Measurements from ENCODE around the gene UQCRC1. TPM values are rescaled to one million over a fixed set of nuclear protein-coding genes. Genes with fewer than 3 reads are reported as not detected.

UQCRC1 gene
- total and polyA plus RNA-seq, 2 of the 8 experiments (the other 6 are each of a cell fraction or from before 2014, with no cell fraction given): 310 to 720 TPM

- TF ChIP-seq ATF2 (IDR thresholded peaks at IDR 0.05; ENCODE audit: low read length) (no peak), EP300 (IDR thresholded peaks at IDR 0.05; ENCODE audit: borderline replicate concordance in 1 of 2, low read depth in 2 of 2, low read length in 2 of 2) (no peak), HDAC6 (IDR thresholded peaks at IDR 0.05; ENCODE audit: low read depth, low read length) (no peak), SIN3A (conservative IDR thresholded peaks at IDR 0.05 in 1 of 2, IDR thresholded peaks at IDR 0.05 in 1 of 2; ENCODE audit: low read depth in 1 of 2, low read length in 2 of 2) (peak; percentile 24 to 72; a peak in 1 of 4 replicates), ASH2L (IDR thresholded peaks at IDR 0.05; ENCODE audit: low read length) (peak; percentile 59), CTCF (IDR thresholded peaks at IDR 0.05; ENCODE audit: control extremely low read depth in 1 of 3, insufficient read depth in 1 of 3, low read depth in 1 of 3, low read length in 3 of 3) (peak in 2 of 3 experiments; percentile 67 to 74; a peak in 3 of 4 replicates), JUN (IDR thresholded peaks at IDR 0.05; ENCODE audit: low read depth, low read length) (no peak), BCL11A (IDR thresholded peaks at IDR 0.05; ENCODE audit: low read depth in 2 of 2, low read length in 2 of 2) (no peak), MAFK (IDR thresholded peaks at IDR 0.05; ENCODE audit: low read depth, low read length) (no peak), KDM1A (IDR thresholded peaks at IDR 0.05; ENCODE audit: borderline replicate concordance, low read length) (no peak), FOSL1 (IDR thresholded peaks at IDR 0.05; ENCODE audit: insufficient read depth, low read depth, low read length) (no peak), SIRT6 (IDR thresholded peaks at IDR 0.05; ENCODE audit: low read length) (no peak), POLR2AphosphoS5 (IDR thresholded peaks at IDR 0.05; ENCODE audit: low read depth, low read length) (peak; percentile 63), CTBP2 (IDR thresholded peaks at IDR 0.05; ENCODE audit: borderline replicate concordance, insufficient read depth, insufficient read length, low read length) (no peak), TAF1 (IDR thresholded peaks at IDR 0.05; ENCODE audit: low read depth, low read length) (peak; percentile 58; the same call in 1 of the 2 replicates), CHD1 (IDR thresholded peaks at IDR 0.05; ENCODE audit: low read depth, low read length) (no peak)
- TF ChIP-seq, protein P1, sequence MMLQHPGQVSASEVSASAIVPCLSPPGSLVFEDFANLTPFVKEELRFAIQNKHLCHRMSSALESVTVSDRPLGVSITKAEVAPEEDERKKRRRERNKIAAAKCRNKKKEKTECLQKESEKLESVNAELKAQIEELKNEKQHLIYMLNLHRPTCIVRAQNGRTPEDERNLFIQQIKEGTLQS (IDR thresholded peaks at IDR 0.05; ENCODE audit: insufficient read depth, low read depth, low read length): no peak
These were observed 46.8 kb upstream of the UQCRC1 start (continued) for GRCh38 chr3:48656061-48656840.

Data from H1 (cell line).